ENCODE data around the gene EFCAB6. TPM values are rescaled to one million over a fixed set of nuclear protein-coding genes. Genes with fewer than 3 reads are reported as not detected.

Gene EFCAB6
- polyA plus RNA-seq, 3 donors = not detected

DNA sequence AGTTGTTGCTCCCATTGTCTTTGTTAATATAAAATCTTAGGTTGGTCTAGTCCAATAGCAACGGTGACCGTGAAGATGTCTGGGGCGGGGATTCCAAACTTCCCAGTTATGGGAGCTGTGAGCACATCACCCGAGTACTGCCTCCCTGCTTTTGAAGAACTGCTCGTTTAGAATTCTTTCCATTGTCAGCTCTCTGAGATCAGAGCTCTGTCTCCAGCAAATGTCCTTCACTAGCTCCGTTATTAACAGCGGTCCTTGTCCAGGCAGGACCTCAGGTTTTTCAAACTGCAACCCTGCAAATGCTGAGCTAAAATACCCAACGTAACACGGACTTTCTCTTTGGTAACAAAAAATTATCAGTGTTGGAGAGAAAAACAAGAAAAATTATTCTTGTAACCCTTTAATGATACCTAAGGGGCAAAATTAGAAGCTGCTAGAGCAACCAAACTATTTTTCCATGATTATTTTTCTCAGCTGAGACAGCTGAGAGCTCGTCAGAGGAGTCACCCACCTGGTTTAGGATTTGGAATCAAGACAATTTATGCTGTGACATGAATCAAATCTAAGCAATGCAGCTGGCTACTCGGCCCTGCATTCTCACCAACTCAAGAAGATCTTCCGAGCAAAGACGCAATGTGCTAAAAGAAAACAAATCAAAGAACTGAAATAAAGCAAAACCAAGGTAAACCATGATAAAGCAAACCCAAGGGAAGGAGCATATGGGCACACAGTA lies 15.1 kb upstream of the EFCAB6 start:
- intact Hi-C loops (cut with micrococcal nuclease) = no loop called here
- TF ChIP-seq, protein P1, sequence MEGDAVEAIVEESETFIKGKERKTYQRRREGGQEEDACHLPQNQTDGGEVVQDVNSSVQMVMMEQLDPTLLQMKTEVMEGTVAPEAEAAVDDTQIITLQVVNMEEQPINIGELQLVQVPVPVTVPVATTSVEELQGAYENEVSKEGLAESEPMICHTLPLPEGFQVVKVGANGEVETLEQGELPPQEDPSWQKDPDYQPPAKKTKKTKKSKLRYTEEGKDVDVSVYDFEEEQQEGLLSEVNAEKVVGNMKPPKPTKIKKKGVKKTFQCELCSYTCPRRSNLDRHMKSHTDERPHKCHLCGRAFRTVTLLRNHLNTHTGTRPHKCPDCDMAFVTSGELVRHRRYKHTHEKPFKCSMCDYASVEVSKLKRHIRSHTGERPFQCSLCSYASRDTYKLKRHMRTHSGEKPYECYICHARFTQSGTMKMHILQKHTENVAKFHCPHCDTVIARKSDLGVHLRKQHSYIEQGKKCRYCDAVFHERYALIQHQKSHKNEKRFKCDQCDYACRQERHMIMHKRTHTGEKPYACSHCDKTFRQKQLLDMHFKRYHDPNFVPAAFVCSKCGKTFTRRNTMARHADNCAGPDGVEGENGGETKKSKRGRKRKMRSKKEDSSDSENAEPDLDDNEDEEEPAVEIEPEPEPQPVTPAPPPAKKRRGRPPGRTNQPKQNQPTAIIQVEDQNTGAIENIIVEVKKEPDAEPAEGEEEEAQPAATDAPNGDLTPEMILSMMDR (IDR thresholded peaks at IDR 0.05) = no peak
- no peaks in the 10 kb centered on the region for H3K36me3 ChIP-seq (replicated peaks in 1 of 2; ENCODE audit: control insufficient read depth in 1 of 2, insufficient read depth in 2 of 2, low read length in 2 of 2)
- Mint-ChIP-seq H3K27me3 (ENCODE audit: low read depth in 3 of 3) (peaks cover 4 to 9% (median 9%) of the 10 kb centered on the region in 3 donors), H3K27ac (no peak overlapping the region), H3K4me1 (no peaks in the 10 kb centered on the region), H3K36me3 (no peaks in the 10 kb centered on the region), H3K9me3 (no peaks in the 10 kb centered on the region), H3K4me3 (no peak overlapping the region)
- H3K4me3 ChIP-seq (replicated peaks in 1 of 3; ENCODE audit: low read depth in 2 of 3, low read length in 3 of 3) = no peak overlapping the region
- H3K27ac ChIP-seq (ENCODE audit: low read depth in 1 of 2, low read length in 2 of 2) = no peak overlapping the region
- DNase-seq = no peak
- H2AFZ ChIP-seq (ENCODE audit: insufficient read depth, low read depth, low read length, poor library complexity, severe bottlenecking) = no peak overlapping the region
- H3K9me3 ChIP-seq (replicated peaks in 1 of 2; ENCODE audit: control insufficient read depth in 1 of 2, insufficient read depth in 1 of 2, low read length in 2 of 2) = no peaks in the 10 kb centered on the region
- no peaks in the 10 kb centered on the region for H3K27me3 ChIP-seq (ENCODE audit: control insufficient read depth in 2 of 2, insufficient read depth in 2 of 2, low read length in 2 of 2)
- H3K79me2 ChIP-seq (ENCODE audit: insufficient read depth, low read length) = no peaks in the 10 kb centered on the region
- no peak overlapping the region for H3K9ac ChIP-seq (ENCODE audit: insufficient read depth, low read length, poor library complexity, severe bottlenecking)
- 89% methylated on average over 8 of the region's 13 CpGs for WGBS (ENCODE audit: insufficient coverage)
- no peak overlapping the region for H3K4me2 ChIP-seq (replicated peaks; ENCODE audit: extremely low read depth, low read length, poor library complexity, severe bottlenecking)
- H3K4me1 ChIP-seq (ENCODE audit: control insufficient read depth in 1 of 2, insufficient read depth in 2 of 2, low read length in 2 of 2) = no peaks in the 10 kb centered on the region
- no peaks in the 10 kb centered on the region for H4K20me1 ChIP-seq (ENCODE audit: insufficient read depth, low read length)

DNA sequence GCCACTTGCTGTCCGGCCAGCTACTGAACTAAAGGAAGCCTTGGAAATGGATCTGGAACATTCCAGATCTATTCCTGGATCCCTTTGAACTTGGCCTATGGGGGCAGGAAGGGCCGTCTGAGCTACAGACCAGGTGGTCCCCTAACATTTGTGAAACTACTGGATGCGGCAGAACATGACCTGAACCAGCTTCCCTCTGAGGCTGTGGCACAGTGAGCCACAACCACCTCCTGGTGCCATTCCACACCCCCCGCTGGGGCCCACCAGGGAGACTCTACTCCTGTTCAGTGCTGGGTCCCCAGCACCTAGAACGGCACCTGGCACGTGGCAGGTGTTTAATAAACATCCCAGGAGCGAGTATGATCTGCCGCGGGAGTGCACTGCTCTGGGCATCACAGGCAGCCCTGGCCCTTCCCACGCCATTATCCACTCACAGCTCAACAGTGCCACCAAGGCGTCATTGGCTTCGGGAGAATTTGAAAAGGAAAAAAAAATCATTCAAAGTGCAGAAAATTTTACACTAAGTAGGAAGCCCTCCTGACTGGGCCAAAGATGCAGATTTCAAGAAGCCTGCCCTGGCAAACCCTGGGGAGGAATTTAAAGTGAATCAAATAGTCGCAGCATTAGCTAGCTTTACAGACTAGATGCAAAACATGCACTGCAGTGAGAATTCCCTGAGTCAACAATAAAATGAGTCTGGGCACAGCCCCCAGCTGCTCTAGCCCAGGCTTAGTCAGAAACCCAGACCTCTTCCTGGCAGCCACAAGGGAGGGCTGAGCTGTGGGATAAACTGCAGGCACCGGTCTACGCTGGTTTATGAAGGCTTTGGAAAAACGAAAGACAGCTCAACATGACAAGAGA lies 14.3 kb upstream of the EFCAB6 start:
- Mint-ChIP-seq H3K4me1 (no peaks in the 10 kb centered on the region), H3K27ac (no peak overlapping the region)

More for the DNA sequence above, 14.3 kb upstream of the EFCAB6 start:
- H3K27ac ChIP-seq (ENCODE audit: low read depth in 1 of 2, low read length in 2 of 2) = no peak overlapping the region
- H3K4me1 ChIP-seq (ENCODE audit: control insufficient read depth in 1 of 2, insufficient read depth in 2 of 2, low read length in 2 of 2) = no peaks in the 10 kb centered on the region
- H3K4me3 ChIP-seq (replicated peaks in 1 of 3; ENCODE audit: low read depth in 2 of 3, low read length in 3 of 3) = no peak overlapping the region
- H3K27me3 Mint-ChIP-seq (ENCODE audit: low read depth in 3 of 3) = peaks cover 4 to 10% (median 9%) of the 10 kb centered on the region in 3 donors
- no peaks in the 10 kb centered on the region for H3K36me3 Mint-ChIP-seq
- H3K36me3 ChIP-seq (replicated peaks in 1 of 2; ENCODE audit: control insufficient read depth in 1 of 2, insufficient read depth in 2 of 2, low read length in 2 of 2) = no peaks in the 10 kb centered on the region
- DNase-seq = no peak
- no peak overlapping the region for H3K4me2 ChIP-seq (replicated peaks; ENCODE audit: extremely low read depth, low read length, poor library complexity, severe bottlenecking)
- H3K9me3 ChIP-seq (replicated peaks in 1 of 2; ENCODE audit: control insufficient read depth in 1 of 2, insufficient read depth in 1 of 2, low read length in 2 of 2) = no peaks in the 10 kb centered on the region
- no peaks in the 10 kb centered on the region for H4K20me1 ChIP-seq (ENCODE audit: insufficient read depth, low read length)
- no peak overlapping the region for H3K4me3 Mint-ChIP-seq
- H2AFZ ChIP-seq (ENCODE audit: insufficient read depth, low read depth, low read length, poor library complexity, severe bottlenecking) = no peak overlapping the region
- H3K27me3 ChIP-seq (ENCODE audit: control insufficient read depth in 2 of 2, insufficient read depth in 2 of 2, low read length in 2 of 2) = no peaks in the 10 kb centered on the region
- no peak overlapping the region for H3K9ac ChIP-seq (ENCODE audit: insufficient read depth, low read length, poor library complexity, severe bottlenecking)
- H3K79me2 ChIP-seq (ENCODE audit: insufficient read depth, low read length) = no peaks in the 10 kb centered on the region
- TF ChIP-seq, protein P1 (IDR thresholded peaks at IDR 0.05) = no peak
- 86% methylated on average over 9 of the region's 16 CpGs for WGBS (ENCODE audit: insufficient coverage)
- H3K9me3 Mint-ChIP-seq = peaks cover 0 to 2% (median 0%) of the 10 kb centered on the region in 7 donors
- intact Hi-C loops (cut with micrococcal nuclease) = no loop called here

All from CD14-positive monocyte (primary cell).